NCI-H526 treated with DMSO at 0.1 percent for 48 hours (cell line): ENCODE results near the gene RARA.
"Not testable (repeated sequence)": the region's sequence is repeated elsewhere in the genome, so short reads cannot be mapped to it uniquely, and the experiment has no call there.

Experiments used
- DNase-seq: peaks from one replicate; lab custom pipeline; 2025; lab: John Stamatoyannopoulos, UW

Gene RARA

GRCh38 chr17:40298726-40299125 lies 10.3 kb upstream of the RARA start:
- DNase-seq: no peak

- DNase-seq: not testable (repeated sequence)
These were observed 9.7 kb upstream of the RARA start for GRCh38 chr17:40299159-40299757.

GRCh38 chr17:40301315-40301714 lies 7.7 kb upstream of the RARA start:
- no peak for DNase-seq

- peak; percentile 23 for DNase-seq
These were observed 5.8 kb upstream of the RARA start for GRCh38 chr17:40303009-40303657.

DNA sequence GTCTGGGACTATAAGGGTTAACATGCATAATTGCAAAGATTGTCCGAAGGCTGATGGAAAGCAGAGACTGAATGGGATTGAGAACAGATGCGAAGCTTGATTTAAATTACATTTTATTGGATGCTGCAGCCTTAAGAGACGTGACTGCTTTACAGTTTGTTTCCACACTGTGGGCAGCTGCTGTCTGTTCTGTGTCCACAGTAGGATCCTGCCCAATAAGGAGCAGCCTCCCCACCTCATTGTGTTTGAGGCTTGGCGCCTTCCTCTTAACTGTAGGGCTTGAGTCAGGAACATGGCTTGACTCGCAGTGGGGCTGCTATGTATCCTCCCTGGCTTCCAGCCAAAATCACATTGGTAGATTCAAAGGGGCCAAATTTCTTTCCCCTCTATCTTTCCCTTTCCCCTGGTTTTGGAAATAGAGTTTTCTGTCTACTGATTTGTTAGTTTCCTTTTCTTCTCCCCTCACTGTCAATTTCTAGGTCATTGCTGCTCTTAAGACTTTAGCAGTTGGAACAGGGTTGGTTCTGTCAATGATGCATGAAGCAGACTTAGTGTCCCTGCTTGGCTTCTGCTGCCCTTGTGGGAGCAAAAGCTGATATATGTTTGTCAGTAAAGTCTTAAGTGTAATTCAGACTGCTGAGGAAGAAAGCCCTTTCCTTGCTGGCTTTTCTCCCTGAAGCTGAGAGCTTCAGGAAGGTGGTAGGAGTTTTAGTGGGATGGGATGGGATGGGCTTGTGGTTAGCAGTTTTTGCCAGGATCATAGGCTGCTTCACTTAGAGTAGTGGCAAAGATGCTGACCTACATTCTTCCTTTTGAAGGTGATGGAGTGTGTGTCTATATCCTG lies 5.0 kb upstream of the RARA start:
- no peak for DNase-seq

DNA sequence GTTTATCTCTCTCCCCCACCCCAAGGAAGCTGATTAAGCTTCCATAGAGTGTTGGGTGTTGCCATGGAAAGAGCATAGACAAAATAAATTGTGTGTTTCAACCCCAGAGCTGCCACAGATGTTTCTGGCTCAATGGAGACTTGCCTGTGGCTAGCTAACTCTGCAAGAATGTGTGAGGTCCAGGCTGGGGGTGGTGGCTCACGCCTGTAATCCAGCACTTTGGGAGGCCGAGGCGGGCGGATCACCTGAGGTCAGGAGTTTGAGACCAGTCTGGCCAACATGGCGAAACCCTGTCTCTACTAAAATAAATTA lies 4.5 kb upstream of the RARA start:
- not testable (repeated sequence) for DNase-seq

GRCh38 chr17:40304866-40305265 lies 4.1 kb upstream of the RARA start:
- not testable (repeated sequence) for DNase-seq

GRCh38 chr17:40306395-40306794 lies 2.6 kb upstream of the RARA start:
- DNase-seq: no peak

GRCh38 chr17:40307001-40307730 lies 1.8 kb upstream of the RARA start:
- no peak for DNase-seq

- no peak for DNase-seq
These were observed 1.2 kb upstream of the RARA start for GRCh38 chr17:40307740-40308239.

DNA sequence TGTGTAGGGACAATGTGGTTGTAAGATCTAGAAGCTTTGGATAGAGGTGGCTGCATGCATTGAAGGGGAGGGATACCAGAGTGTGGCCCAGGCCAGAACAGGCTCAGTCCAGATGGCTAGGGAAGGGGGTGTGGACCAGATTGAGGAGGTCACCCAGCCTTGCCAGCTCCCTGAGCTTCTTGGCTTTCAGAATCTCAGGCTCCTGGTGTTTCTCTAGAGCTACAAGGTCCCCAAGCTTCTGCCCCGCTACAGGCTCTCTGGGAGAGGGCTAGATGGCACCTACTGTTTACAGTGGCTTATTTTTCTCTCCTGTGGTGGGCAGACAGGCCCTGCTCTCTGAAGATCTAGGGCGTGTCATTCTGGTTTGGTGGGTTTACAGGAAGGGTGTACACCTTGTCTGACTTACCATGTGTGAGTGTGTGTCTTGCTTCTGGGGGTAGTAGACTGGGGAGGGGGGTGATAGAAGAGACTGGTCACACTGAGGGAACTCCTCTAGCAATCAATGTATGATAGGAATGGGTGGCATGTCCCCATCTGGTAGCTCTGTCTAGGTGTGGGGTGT lies 1.1 kb downstream of the RARA start:
- no peak for DNase-seq

- DNase-seq: no peak
These were observed 2.0 kb downstream of the RARA start for GRCh38 chr17:40310882-40311391.

DNA sequence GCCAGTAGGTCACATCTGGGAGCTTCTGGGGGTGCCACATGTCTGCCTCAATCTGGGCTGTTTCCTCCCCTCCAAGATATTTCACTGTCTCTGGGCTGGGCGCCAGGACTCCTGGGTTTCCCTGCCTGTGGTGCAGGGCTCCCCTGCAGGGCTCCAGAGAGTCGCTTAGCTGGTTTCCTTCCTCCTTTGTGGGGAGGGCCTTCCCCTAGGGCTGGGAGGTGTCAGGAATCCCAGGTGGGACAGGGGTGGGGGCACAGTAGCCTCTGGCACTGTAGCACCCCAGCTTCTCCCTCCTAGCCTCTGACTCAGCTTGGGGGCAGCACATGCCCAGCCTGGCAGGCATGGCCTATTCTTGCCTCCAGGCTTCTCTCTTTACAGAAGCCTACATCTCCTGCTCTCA lies 2.6 kb downstream of the RARA start:
- no peak for DNase-seq

- DNase-seq: no peak
These were observed 3.3 kb downstream of the RARA start for GRCh38 chr17:40312131-40312731.

- DNase-seq: no peak
These were observed 4.1 kb downstream of the RARA start for GRCh38 chr17:40312893-40313667.

GRCh38 chr17:40313668-40314583 lies 4.9 kb downstream of the RARA start:
- no peak for DNase-seq

- DNase-seq: no peak
These were observed 5.6 kb downstream of the RARA start for GRCh38 chr17:40314584-40314956.

GRCh38 chr17:40315206-40315605 lies 6.2 kb downstream of the RARA start:
- DNase-seq: no peak

GRCh38 chr17:40315678-40316570 lies 6.9 kb downstream of the RARA start:
- no peak for DNase-seq
